GM20431 (cell line): ENCODE measurements around the gene KRTAP19-6.
"Not testable (repeated sequence)": the region's sequence is repeated elsewhere in the genome, so short reads cannot be mapped to it uniquely, and the experiment has no call there.

ENCODE experiments used
- in situ Hi-C: fragments of 300-500 bp; cut with MseI, MboI; formaldehyde crosslinking; loops from one replicate; pipeline ENCODE4 v1.15.0; 2020; ENCODE audit warnings: low sequenced_read_pairs; ENCODE audit not compliant: unreplicated experiment

KRTAP19-6 gene

DNA sequence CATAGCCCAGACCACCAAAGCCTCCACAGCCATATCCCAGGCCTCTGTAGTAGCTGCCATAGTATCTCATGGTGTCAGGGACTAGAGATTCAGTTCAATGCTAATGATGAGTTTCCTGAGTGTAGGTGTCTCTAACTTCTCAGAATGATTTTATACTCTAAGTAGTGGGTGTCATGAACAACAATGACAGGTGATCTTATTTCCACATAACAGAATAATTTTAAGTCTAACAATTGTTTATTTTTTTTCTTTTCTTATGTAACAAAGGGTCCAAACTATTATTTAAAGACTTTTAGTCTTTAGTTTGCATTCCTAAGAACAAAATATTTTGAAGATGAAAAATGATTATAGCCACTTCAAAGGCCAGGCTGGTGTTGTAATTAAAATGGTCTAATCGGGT lies at the start of gene KRTAP19-6:
KRTAP19-6 (minus strand) TSS at position 101 of the 400 bp plus-strand sequence; CDS start at position 70, 31 bp downstream.
- in situ Hi-C loops = no loop called here

DNA sequence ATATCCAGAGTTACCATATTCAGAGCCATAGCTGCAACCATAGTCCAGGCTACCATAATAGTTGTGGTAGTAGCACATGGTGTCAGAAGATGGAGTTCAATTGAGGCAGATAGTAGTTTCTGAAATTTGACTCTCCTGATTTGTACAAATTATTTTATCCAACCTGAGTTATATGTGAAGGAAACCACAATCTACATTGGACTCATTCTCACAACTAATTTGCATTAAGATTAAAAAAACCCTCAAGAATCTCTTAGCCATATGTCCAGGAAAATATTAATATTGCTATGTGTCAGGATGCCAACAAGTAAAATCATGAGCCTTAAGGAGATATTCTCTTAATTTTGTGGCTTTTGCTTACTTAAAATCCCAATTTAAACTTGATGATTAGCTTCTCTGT lies 48.6 kb upstream of the KRTAP19-6 start, which contains the start of gene KRTAP22-2:
KRTAP22-2 (minus strand) TSS at position 101 of the 400 bp plus-strand sequence.
- in situ Hi-C loops = no loop called here

GRCh38 chr21:30582870-30583269 lies 41.2 kb upstream of the KRTAP19-6 start:
- in situ Hi-C loops = no loop called here

- in situ Hi-C loops = no loop called here
Observed at GRCh38 chr21:30580132-30580531, 38.5 kb upstream of the KRTAP19-6 start.

GRCh38 chr21:30579346-30579745 lies 37.7 kb upstream of the KRTAP19-6 start:
- in situ Hi-C loops = no loop called here

GRCh38 chr21:30577766-30578165 lies 36.1 kb upstream of the KRTAP19-6 start:
- in situ Hi-C loops = no loop called here

GRCh38 chr21:30567617-30568016 lies 26.0 kb upstream of the KRTAP19-6 start:
- in situ Hi-C loops = no loop called here

DNA sequence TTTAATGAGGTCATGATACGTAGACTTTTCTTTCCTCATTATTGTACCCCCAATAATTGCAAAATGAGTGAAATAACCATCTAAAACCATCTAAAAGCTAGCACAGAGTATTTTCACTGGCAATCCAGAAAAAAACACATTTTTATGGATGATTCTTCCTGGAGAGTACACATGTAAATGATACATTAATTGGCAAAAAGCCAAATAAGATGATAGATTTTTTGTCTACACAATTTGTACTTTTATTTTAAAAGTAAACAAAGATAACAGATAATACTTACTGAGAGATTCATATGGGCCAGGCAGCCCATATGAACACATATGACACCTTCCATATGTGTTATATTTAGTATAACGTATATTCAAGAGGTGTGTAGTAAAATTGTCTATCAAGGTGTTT lies 22.0 kb upstream of the KRTAP19-6 start:
- in situ Hi-C loops = no loop called here

DNA sequence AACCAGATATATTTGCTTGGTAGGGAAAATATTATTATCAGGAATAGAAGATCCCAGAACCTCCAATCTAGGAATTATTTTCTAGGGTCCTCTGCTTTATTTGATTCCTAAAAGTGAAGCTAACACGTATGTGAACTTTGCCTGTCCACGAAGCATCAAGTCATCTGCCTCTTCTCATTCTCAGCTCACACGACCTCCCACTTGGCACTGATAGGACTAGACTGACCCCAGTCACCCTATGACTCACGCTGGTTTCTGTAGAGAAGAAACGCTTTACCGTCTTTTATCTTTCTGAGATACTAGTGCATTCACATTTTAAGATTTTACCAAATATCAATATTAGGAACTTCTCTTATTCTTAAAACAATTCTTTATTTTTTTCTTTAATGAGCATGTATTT lies 21.4 kb upstream of the KRTAP19-6 start:
- in situ Hi-C loops = no loop called here

- in situ Hi-C loops = no loop called here
Observed at GRCh38 chr21:30561957-30562356, 20.3 kb upstream of the KRTAP19-6 start.

DNA sequence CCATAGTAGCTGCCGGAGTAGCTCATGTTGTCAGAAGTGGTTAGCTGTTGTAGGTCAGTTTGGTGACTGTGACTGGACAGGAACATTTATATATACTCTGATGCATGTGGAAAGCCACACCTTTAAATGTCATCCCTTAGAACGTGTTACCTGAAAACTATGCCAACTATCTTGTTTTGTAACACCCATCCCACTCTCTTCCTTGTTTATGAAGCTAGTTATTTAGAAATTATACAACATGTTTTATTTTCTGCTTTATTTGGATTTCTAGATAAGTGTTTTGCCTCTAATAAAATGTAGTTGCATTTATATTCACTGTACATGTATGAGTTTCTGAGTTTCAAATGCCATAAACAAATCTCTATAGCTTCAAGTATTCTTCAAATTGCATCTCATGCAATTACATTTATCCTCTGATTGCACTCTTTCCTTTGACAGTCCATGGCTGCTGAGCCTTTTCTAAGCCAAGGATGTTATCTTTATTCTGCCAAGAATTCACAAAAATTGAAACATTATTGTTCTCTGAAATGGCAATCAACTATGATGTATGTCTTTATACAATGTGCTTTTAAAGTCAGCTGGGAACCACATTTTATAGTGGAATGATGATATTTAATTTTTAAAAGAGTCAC lies 19.7 kb upstream of the KRTAP19-6 start, which contains the start of gene KRTAP19-7:
KRTAP19-7 (minus strand) TSS at position 51 of the 632 bp plus-strand sequence; CDS start at position 26, 25 bp downstream.
- in situ Hi-C loops = no loop called here

- in situ Hi-C loops = no loop called here
Observed at GRCh38 chr21:30555095-30555494, 13.4 kb upstream of the KRTAP19-6 start.

- in situ Hi-C loops = no loop called here
Observed at GRCh38 chr21:30552782-30553181, 11.1 kb upstream of the KRTAP19-6 start.

DNA sequence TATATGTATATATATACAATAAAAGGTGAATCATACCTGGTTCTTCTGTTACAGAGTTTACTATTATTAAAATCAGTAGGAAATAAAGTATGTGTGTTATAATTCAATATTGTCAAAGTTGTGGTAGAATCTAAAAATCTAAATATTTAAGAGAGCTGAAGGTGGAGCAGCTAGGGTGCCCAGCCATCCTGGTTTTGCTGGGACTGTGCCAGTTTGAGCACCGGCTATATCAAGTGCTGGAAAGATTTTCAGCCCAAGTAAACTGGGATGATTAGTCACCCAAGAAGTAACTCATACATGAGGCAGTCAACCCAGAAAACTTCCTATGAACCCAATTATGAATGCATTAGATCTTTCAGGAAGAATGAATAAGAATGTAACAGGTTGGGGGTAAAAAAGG lies 22.8 kb downstream of the KRTAP19-6 start:
- in situ Hi-C loops = no loop called here

- in situ Hi-C loops = no loop called here
Observed at GRCh38 chr21:30515681-30516080, 26.0 kb downstream of the KRTAP19-6 start.

GRCh38 chr21:30505621-30506205 lies 36.0 kb downstream of the KRTAP19-6 start:
- in situ Hi-C loops = not testable (repeated sequence)

- in situ Hi-C loops = no loop called here
Observed at GRCh38 chr21:30502041-30502440, 39.6 kb downstream of the KRTAP19-6 start, which contains the start of gene KRTAP19-5. TSS of gene KRTAP19-5 (minus strand) at chr21:30502141. CDS start at chr21:30502090, 51 bp downstream.

- in situ Hi-C loops = no loop called here
Observed at GRCh38 chr21:30497065-30497464, 44.6 kb downstream of the KRTAP19-6 start, which contains the start of gene KRTAP19-4. TSS of gene KRTAP19-4 (minus strand) at chr21:30497165. CDS start at chr21:30497110, 55 bp downstream.

DNA sequence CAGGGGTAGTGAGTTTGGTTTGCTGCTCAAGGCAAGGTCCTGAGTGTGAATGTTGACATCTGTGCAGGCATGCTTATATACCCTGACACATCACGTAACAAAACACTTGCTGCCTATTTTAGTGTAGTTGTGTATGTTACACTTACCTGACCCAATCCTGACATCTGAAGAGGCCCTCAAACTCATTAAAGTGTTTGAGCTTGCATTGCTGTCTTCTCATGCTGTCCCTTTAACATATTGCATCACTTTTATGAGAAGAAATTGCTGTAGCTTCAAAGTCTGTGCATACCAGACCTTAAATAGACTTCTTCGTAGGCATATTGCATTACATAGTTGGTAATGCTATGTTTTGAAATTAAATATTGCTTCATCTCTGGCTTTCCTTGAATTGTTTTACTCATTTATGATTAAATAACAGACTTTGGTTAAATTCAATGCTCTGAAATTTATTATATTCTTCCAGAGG lies 49.7 kb downstream of the KRTAP19-6 start, which contains the start of gene KRTAP19-3:
KRTAP19-3 (minus strand) TSS at position 51 of the 466 bp plus-strand sequence. CDS start 56 bp downstream, outside the sequence.
- in situ Hi-C loops = no loop called here
